HG02943 (cell line): ENCODE results near the gene AUTS2.

ENCODE experiments used
- ATAC-seq: cut with Tn5 transposase; IDR thresholded peaks from one replicate; pipeline ENCODE4 v1.9.1; 2021; ENCODE audit warnings: mild to moderate bottlenecking, low read depth, moderate library complexity; ENCODE audit not compliant: unreplicated experiment

The AUTS2 gene

DNA sequence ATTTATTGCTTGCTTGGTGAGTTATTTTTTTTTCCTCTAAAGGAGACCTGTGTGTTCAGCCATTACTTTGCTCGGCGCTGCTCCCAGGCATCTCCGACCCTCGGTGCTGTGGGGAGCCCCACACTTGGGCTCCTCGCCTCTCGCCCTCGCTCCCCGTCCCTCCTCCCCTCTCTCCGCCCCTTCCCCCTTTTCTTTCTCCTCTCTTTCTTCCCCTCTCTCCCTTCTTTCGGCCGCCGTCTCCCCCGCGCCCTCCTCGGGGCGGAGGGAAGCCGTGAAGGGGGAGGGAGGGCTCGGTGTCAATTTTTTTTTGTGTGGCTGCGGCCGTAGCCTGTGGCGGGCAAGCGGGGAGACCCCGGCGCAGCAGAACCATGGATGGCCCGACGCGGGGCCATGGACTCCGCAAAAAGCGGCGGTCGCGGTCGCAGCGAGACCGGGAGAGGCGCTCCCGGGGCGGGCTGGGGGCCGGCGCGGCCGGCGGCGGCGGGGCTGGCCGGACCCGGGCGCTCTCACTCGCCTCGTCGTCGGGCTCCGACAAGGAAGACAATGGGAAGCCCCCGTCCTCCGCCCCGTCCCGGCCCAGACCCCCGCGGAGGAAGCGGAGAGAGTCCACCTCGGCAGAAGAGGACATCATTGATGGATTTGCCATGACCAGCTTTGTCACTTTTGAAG, 1.1 kb downstream of the AUTS2 start:
- no peak for ATAC-seq

DNA sequence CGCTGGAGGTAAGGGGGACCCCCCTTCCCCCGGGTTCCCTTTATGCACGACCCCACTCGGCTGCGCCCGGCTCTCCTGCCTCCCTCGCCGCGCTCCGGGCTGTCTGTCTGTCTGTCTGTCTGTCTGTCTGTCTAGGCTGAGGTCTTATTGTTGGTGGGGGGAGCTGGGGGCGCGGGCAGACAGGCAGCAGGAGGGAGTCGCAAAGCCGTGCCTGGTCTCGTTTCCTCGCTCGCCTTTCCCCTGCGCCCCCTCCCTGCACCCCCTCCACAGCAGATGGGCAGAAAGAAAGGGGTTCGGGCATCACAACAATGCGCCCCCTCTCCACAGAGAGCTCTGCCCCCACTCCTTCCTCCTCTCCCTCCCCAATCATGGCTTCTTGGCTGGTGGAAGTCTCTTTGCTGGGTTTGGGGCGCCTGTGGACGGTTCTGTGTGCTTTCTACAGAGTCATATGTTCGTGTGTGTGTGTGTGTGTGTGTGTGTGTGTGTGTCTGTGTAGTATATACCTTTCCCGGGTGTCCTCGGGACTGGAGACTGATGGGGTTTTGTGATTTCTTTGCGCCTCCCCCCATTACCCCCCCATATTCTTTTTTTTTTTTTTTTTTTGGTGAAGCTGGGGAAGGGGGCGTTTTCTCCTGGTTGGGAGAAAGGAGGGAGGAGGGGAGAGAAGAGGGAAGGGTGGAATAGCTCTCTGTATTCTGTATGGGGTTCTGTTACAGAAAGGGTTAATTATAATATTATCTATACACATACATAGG, 1.9 kb downstream of the AUTS2 start:
- no peak for ATAC-seq

DNA sequence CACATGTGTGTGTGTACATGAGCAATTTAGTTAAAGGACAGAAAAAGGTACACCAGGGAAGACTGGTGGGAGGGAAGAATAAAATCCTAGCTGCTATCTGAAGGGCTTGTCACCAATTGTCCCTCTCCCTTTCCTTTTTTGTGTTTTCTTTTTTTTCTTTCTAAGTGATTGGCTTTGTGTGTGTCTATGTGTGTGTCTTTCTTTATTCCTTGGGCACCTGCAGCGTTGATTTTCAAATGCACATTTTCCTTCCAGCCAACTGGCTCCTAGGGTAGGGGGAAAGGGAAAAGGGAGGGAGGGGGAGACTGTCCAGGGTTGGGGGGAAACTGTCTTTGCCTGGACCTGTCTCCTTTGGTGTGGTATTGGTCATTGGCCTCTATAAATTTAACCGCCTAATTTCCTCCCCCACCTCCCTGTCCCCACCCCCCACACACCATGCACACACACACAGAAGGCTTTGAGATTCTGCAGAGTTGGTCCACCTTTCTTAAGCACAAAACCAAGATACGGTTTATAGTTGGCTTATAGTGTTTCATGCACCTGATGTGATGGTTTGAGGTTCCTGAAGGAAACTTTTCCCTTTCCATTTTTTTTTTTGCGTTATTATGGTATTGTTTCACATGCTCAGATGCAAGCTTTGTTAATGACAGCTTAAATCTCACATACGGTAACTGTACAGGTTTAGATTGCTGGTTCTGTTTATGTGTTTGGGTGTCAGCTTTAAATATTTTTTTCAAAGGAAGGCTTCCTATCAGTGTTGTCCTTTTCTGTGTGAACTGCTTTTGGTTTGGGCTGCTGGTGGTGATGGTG, 2.6 kb downstream of the AUTS2 start:
- no peak for ATAC-seq

DNA sequence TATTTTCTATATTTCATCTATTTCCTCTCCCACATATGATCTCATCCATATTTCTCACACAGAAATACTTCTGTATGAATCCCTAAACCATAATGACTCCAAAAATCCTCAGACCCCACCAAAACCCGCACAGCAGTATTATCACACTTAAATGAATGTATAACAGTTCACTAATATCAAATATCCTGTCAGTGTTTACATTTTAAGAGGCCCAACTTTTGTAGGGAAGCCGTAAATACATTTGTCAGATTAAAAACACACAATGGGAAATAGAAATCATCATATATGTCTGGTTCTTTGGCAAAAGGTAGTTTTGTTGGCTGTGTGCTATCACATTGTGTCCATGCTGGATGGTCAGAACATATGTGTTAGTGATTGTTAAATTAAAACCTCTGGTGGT, 4.2 kb downstream of the AUTS2 start:
- no peak for ATAC-seq

DNA sequence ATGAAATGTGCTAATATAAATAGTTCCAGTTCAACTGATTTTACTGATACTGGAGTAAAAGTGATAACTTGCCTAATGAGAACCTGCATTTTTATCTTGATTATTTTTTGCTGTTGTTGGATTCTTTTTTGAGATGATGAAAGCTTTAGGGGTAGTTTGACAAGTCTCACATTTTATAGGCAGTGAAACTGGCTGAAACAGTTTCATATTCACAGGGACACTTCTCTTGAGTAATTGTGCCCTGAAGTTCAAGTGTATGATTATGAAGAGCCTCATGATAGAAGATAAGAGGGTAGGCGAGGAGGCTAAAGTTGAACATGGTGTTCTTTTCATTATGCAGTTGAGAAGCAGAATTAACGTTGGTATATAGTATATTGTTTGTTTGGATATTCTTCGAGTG, 5.1 kb downstream of the AUTS2 start:
- no peak for ATAC-seq

DNA sequence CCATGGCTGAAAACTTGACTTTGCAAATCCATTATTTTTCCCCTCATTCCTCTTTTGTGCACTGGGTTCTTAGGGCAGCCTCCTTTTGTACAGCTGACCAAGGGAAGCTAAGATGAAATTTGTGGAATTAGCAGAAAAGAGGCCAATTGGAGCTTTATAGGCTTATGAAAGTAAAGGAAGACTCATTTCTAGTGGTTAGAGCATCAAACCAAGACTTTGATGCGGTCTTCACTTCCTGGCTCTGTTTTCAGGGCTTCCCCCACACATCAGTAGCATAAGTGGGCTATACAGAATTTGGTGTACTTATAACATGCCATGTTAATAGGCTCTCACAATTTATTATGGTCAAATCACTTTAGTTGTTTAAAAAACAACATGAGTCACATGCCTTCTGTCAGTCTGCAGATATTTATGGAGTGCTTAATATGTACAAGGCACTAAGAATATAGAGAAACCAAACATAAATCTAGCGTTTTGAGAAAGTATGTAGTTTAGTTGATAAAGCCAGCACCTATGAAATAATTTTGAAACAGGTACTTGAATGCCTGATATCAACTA, 5.7 kb downstream of the AUTS2 start:
- ATAC-seq, result no peak

DNA sequence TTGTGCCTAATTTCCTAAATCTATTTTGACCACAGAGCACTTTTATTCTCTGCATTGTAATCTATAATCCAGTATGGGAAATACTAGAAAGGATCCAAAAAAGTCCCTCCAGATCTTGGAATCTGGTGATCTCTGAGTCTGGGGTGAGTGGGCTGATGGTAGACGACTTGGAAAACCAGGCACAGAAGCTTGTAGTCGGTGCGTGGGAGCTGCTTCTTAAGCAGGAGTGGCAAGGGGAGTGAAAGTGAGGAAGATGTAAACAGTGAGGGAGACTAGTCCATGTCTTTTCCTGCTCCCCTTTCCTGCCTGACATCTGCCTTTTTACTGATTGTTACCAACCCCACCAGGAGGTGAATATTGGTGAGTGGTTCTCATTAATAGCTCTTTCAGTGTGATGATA, 6.8 kb downstream of the AUTS2 start:
- ATAC-seq, result no peak

DNA sequence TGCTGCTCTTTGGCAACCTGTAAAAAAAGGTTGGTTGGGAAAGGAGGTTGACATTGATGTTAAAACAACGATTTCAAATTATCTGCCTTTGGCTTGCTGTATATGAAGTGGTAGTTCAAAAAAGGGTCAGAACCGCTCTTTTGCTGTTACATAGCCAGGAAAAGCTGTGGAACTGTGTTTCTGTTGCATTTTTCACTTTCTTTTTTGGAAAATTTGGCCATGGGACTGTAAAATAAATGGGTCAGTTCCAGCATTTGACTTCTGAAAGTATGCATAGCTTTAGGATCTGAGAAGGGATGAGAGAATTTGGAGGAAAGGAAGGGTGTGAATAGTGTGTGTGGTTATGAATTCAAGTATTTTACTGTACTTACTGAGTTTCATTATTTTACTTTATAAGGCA, 7.3 kb downstream of the AUTS2 start:
- ATAC-seq, result no peak

DNA sequence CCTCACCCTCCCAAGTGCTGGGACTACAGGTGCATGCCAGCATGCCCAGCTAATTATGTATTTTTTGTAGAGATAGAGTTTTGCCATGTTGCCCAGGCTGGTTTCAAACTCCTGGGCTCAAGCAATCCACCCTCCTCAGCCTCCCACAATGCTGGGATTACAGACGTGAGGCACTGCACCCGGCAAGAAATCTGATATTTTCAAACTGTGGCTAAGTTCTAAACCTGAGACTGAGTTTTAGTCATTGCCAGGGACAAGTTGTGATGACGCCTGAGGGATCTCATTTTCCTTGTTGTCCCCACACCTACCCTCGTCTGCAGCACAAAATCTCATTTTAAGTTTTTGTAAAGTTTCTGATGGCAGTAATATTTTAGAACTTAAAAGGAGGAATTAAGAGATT, 9.8 kb downstream of the AUTS2 start:
- no peak for ATAC-seq

DNA sequence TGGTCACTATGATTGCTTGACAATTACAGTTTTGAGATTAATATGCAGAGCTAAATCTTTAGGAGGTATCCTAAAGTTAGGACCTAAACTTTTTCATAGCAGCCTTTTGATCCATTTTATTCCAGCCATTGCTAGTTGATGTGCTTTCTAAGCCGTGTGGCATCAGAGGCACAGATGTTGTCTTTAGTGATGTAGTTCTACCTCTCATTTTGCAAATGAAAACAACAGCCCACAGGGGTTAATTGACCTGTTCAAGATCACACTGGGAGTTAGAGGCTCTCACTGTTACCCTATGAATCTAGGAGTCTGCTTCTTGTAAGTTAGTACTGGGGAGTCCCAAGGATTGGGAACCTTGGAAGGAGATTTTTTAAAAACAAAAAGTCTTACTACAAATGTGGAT, 10.6 kb downstream of the AUTS2 start:
- no peak for ATAC-seq

DNA sequence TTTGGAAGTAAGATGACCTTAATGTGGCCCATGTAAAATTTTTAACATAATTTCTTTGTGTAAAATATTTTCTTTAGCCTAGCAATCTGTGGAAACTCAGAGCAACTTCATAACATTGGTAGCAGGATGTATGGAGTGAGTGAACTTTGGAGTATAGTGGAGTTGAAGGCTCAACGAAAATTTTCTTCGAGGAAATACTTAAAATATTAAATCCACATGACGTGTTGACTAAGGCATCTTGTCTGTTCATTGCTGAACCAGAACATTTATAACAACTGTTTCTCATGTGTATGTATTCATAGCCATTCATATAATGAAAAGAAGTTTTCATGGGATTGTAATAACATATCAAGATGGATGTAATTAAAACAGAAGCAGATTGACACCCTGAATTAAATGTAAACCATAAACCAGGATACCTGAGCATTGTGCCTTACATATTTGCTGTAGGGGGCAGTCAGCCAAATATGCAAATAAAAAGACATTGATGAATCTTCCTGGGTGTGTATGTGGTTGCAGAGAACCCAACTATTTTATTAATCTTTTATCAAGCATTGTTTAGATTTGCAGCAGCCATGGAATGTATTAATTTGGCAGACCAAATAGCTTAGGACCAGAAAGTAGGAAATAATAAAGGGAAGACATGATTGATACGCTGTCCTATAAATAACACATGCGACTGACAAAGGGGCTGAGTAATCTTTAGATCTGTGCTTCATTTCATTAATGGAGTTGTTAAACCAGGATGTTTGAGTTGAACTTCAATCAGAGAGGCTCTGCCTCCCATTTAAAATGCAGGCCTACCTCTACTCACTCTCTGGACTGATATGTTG, 11.5 kb downstream of the AUTS2 start:
- ATAC-seq, result no peak

DNA sequence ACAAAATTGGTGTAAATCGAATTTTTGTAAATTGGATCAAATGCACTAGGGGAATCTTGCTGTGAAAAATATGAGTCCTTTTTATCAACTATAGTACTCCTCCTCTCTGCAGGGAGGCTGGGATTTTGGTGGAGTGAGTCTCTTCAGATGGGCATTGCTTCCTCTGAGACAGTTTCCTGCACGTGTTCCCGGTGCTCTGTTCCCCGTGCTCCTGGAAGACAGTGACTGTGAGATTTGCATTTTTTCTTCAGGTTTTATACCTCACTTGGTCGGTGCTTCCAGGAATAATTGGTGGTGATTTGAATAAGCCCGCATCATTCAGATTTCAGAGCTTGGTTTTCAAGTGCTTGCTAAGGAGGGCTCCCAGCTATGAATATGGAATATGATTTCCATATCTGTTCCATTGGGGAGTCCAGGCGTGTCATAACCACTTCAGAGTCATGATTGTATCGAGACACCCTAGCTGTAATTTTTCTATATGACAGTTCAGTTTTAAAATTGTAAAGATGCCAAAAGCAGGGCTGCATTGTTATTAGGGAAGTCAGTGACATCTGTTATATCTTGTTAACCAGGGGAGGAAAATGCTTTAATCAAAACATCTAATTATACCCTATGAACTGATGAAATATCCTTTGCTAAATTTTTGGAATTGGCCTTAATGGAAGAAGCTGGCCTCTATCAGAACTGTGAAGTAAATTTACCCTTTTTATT, 12.3 kb downstream of the AUTS2 start:
- ATAC-seq, result no peak

DNA sequence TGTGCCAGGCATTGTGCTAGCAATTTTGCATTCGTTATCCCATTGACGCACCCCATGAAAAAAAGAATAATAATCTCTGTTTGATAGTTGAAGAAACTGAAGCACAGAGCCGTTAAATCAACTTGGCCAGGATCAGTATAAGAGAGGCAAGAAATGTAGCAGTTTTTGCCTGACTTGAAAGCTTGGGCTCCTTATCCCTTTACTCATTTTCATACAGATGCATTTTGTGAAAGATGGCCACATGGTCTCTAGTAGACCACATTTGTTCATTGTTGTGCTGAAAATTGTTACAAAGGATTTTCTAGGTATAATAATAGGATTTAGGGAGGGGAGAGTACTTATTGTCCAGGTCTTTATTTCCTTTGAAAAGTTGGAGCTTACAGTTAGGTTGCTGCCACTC, 14.7 kb downstream of the AUTS2 start:
- no peak for ATAC-seq

DNA sequence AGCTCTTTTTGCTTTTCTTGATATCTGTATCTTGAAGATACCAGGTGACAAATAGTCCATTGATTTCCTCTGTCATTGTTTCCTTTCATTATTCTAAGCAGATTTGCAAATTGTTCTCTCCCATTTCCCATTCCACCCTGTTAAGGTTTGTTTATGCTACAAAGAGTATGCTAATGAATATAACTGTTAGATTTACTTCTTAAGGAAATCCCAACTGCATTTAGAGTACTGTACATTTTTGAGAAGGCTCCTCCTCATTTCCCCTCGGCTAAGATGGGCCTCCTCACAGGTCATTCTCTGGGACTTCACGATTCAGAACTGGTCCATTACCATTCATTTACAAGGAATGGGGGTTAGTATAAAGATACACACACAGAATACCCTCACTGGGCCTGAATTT, 15.6 kb downstream of the AUTS2 start:
- ATAC-seq, result no peak

DNA sequence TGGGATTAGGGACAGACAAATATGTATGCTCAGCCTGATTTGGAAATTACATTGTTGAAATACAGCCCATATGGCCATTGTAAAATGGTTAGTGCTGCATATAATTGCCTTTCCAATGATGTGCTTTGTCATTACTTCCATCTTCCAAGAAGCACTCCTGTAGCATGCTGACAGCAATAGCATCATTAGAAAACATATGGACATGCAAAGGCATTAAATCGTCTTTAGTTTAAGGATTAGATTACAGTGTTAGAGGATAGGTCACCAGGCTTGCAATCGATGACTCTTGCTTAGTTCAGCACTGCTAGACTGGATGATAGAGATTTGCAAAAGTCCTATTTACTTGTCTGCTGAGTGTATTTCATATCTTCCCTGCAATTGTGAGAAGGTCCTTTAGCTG, 17.4 kb downstream of the AUTS2 start:
- no peak for ATAC-seq

DNA sequence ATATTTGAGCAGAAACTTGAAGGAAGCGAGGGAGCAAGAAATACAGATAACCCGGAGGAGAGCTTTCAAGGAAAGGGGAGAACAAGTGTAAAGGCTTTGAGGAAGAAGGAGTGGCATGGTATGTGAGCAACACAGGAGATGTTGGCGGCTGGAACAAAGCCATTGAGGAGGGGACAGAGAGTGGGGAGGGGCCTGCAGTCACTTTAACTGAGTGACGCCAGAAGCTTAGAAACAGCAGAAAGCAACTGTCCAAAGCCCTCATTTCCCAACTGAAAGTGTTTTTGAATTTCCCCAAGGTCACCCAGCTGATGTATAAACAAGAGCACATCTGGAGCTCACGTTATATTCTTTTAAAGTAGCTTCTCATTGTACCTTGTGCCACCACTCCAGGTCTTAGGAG, 19.1 kb downstream of the AUTS2 start:
- no peak for ATAC-seq

DNA sequence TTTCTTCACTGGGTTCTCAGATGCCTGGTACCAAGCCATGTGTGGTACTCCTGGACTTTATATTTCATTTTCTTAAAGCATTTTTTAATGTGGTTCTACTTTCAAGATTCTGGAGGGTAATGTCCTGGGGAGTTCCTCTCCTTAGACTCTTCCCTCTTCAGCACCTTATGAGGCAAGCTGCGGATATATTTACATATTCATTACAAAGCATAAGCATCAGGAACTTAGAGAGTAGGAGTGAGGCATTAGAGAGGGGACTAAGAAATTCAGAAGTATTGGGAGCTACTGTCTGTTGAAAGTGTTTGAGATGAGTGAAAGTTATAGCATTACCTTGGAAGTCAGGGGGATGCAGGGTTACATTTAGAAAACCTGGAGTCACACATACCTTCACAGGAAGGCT, 20.8 kb downstream of the AUTS2 start:
- no peak for ATAC-seq

DNA sequence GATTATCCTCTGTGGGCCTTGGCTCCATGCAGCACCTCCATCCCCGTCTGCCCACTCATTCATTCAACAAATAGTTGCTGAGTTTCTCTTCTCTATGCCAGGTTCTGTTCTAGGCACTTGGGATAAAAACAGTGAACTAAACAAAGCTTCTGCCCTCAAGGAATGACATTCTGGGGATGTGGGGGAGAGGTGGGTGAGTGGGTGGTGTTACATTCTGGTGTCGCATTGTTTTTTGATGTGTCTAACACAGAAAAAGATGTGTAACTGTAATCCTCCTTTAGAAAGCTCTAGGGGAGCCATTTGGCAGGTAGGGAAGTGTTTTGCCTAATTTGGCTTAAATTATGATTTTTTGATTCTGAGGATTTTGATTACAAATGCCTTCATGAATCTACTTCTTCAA, 21.4 kb downstream of the AUTS2 start:
- ATAC-seq, result no peak

DNA sequence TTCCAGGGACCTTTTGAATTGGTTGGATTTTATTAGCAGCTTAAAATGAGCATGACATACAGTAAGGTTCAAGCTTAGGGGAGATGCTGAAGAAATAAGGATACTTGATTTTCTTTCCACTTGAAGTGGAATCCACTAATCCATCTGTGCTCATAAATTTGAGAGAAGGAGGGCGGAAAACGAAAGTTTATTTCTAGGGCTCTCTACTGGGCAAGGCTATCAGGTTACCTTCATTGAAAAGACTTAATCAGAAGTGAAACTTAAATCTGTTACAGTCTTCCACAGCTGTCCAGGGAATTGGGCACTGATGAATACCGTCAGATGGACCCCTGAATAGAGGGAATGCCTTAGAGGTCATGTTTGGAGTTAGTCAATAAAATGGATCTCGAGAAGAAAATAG, 21.8 kb downstream of the AUTS2 start:
- ATAC-seq, result no peak

DNA sequence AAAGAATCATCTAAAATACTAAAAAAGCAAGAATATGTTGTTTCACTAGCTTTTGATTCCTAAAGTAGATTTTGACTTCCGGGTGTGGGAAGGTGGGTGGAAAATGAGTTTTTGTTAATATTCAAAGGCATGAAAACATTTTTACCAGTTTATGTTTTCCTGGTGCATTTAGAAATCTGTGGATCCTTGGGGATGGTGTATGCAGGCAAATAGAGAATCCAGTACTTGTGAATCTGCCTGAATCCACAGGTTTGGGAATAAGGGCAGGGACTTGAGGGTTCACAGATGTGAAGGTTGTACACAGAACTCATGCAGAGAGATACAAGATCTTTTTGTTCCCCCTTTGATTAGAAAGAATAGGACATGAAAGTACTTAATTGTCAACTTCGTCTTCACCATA, 22.4 kb downstream of the AUTS2 start:
- ATAC-seq, result no peak
